Calu3 (cell line): ENCODE results near the gene ZNF581. TPM values are rescaled to one million over a fixed set of nuclear protein-coding genes. Genes with fewer than 3 reads are reported as not detected.

Experiments used
- BruUV-seq: library from RNA; stranded (reverse); fragments of 400-500 nt; replicated peaks from 2 replicates; lab custom pipeline; 2021; lab: Mats Ljungman, UMichigan
- CTCF ChIA-PET: fragments of 300-600 bp; sonication (Branson Sonifier 250); formaldehyde crosslinking; loops from one replicate; lab custom pipeline; 2022; ENCODE audit warnings: antibody characterized with exemption; lab: Charles Lee
- DNase-seq: peaks from one replicate; pipeline ENCODE4 v3.0.0; 2022
- H3K27ac Mint-ChIP-seq: one replicate; pipeline ENCODE4 v1.8.0; 2022; ENCODE audit warnings: mixed read lengths; ENCODE audit not compliant: unreplicated experiment
- H3K27me3 Mint-ChIP-seq: one replicate; pipeline ENCODE4 v1.8.0; 2022; ENCODE audit warnings: mixed read lengths; ENCODE audit not compliant: unreplicated experiment
- H3K36me3 Mint-ChIP-seq: one replicate; pipeline ENCODE4 v1.8.0; 2022; ENCODE audit warnings: mild to moderate bottlenecking, moderate library complexity, mixed read lengths; ENCODE audit not compliant: insufficient read depth, unreplicated experiment
- H3K4me1 Mint-ChIP-seq: one replicate; pipeline ENCODE4 v1.8.0; 2022; ENCODE audit warnings: mild to moderate bottlenecking, low read depth, mixed read lengths; ENCODE audit not compliant: unreplicated experiment
- H3K4me3 Mint-ChIP-seq: one replicate; pipeline ENCODE4 v1.8.0; 2022; ENCODE audit warnings: mild to moderate bottlenecking, low read depth, moderate library complexity, mixed read lengths; ENCODE audit not compliant: unreplicated experiment
- H3K9me3 Mint-ChIP-seq: one replicate; pipeline ENCODE4 v1.8.0; 2022; ENCODE audit warnings: low read depth, mixed read lengths; ENCODE audit not compliant: unreplicated experiment
- CTCF ChIP-seq: fragments of 200-600 bp; IDR thresholded peaks from one replicate; pipeline ENCODE4 v1.8.0; 2022; ENCODE audit warnings: antibody characterized with exemption; ENCODE audit not compliant: unreplicated experiment
- intact Hi-C: fragments of 100-400 bp; cut with micrococcal nuclease; formaldehyde crosslinking; loops from one replicate; pipeline ENCODE4 v1.10.0; 2022; ENCODE audit not compliant: unreplicated experiment
- total RNA-seq: library from RNA; stranded (reverse); gene quantifications from 2 replicates; pipeline ENCODE4 v1.2.3, GENCODE V29; 2022

ZNF581 gene
- total RNA-seq, 1 experiment from 2014 or later: 33.1 TPM

- Mint-ChIP-seq H3K4me3 (peak overlapping the region; percentile 87), H3K27ac (no peak overlapping the region), H3K36me3 (peaks cover 87% of the 10 kb centered on the region), H3K27me3 (no peaks in the 10 kb centered on the region), H3K4me1 (peaks cover 24% of the 10 kb centered on the region), H3K9me3 (no peaks in the 10 kb centered on the region)
- no TSS peak for BruUV-seq
- CTCF ChIA-PET: interaction anchor here (0.6 to 1.0 kb wide), 4 partner anchors 24 to 1709 kb away, joined by 3 to 6 read pairs (median 4); partner anchors contain the start of gene ZNF784
- no peak for DNase-seq
- intact Hi-C loops: no loop called here
- TF ChIP-seq CTCF: no peak
Observed at GRCh38 chr19:55600662-55601028, 42.8 kb upstream of the ZNF581 start.

- no peak for DNase-seq
- CTCF ChIA-PET: interaction anchor here (0.7 kb wide), 1 partner anchor 23 kb away, joined by 3 read pairs; the partner anchor contains the start of gene ZNF784
- H3K27me3 Mint-ChIP-seq: no peaks in the 10 kb centered on the region
- H3K4me1 Mint-ChIP-seq: peaks cover 25% of the 10 kb centered on the region
- TSS peak; percentile 50 for BruUV-seq
- intact Hi-C loops: no loop called here
- no peak for TF ChIP-seq CTCF
- H3K27ac Mint-ChIP-seq: no peak overlapping the region
- no peaks in the 10 kb centered on the region for H3K9me3 Mint-ChIP-seq
- peak overlapping the region; percentile 87 for H3K4me3 Mint-ChIP-seq
- peaks cover 91% of the 10 kb centered on the region for H3K36me3 Mint-ChIP-seq
Observed at GRCh38 chr19:55601084-55601483, 42.4 kb upstream of the ZNF581 start.

- Mint-ChIP-seq H3K27ac (no peak overlapping the region), H3K36me3 (peaks cover 93% of the 10 kb centered on the region), H3K27me3 (no peaks in the 10 kb centered on the region), H3K4me3 (peak overlapping the region; percentile 87), H3K4me1 (peaks cover 35% of the 10 kb centered on the region), H3K9me3 (no peaks in the 10 kb centered on the region)
- TF ChIP-seq CTCF: no peak
- CTCF ChIA-PET: no interaction called here
- no peak for DNase-seq
- intact Hi-C loops: no loop called here
- no TSS peak for BruUV-seq
Observed at GRCh38 chr19:55602104-55603001, 41.1 kb upstream of the ZNF581 start.

GRCh38 chr19:55603115-55603514, 40.3 kb upstream of the ZNF581 start:
- Mint-ChIP-seq H3K27ac (no peak overlapping the region), H3K4me1 (peaks cover 40% of the 10 kb centered on the region), H3K27me3 (no peaks in the 10 kb centered on the region), H3K4me3 (no peak overlapping the region), H3K9me3 (no peaks in the 10 kb centered on the region), H3K36me3 (peaks cover 85% of the 10 kb centered on the region)
- CTCF ChIA-PET: no interaction called here
- DNase-seq: no peak
- TF ChIP-seq CTCF: no peak
- no TSS peak for BruUV-seq
- intact Hi-C loops: no loop called here
